AG08396 (cell line): Measurements from ENCODE around the gene PUDP.
"Not testable (repeated sequence)": the region's sequence is repeated elsewhere in the genome, so short reads cannot be mapped to it uniquely, and the experiment has no call there.

Experiments used
- DNase-seq: peaks from one replicate; pipeline ENCODE4 v3.0.0; 2012; ENCODE audit warnings: low spot score, mixed read lengths

PUDP gene

DNA sequence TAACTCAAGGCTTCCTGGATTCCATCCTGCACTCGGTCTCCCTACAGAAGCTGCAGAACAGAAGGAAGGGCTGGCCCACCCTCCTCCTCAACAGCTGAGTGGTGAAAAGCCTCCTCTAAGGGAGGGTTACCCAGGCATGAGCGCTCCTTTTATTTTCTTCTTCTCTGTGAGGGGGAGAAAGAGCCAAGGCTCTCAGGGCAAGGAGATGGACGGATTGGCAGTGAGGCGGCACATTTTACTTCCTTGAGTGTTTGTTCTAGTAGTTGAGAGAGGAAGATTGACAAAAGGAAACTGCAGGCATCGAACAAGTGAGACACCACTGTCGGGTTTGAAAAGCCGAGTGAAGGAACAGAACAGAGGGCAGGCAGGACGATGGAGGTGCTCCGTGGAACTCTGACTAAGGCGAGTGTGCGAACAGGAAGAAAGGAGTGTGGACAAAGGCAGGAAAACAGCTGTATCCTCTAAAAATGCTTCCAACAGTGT, 38.9 kb downstream of the PUDP start:
- DNase-seq: no peak

DNA sequence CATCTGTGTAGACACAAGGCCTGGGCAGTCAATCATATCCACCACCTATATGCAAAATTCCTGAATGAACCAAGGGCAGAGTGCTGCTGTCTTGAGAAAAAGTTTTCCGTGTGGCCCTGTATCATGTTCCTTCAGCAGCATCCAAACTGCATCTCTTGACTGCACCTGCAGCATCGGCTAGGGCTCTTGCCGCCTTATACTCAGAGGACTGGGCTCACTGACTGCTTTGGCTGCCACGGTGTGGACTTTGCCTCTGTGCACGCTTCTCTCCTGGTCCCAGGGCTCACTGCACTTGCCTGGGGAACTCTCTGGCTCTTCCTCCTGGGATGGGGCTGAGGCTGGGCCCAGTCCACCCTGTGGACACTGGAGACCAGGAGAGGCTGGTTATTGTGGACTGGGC, 39.9 kb downstream of the PUDP start:
- no peak for DNase-seq

DNA sequence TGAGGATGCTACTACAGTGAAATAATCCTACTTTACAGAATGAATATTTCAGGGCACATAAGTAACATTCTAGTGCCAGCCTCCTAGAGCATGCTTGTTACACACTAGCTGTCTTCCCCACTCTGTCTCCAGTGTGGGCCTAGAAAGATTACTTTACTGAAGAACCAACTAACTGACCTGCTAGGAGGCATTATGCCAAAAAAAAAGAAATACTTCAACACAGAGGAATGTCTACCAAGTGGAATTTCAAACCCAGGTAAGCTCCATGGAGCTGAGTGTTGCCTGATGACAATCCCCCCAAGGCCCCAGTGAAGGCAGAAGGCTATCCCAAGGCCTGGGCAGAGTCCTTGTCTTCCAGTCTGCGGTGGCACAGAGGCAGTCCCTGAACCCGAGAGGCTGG, 41.3 kb downstream of the PUDP start:
- no peak for DNase-seq

DNA sequence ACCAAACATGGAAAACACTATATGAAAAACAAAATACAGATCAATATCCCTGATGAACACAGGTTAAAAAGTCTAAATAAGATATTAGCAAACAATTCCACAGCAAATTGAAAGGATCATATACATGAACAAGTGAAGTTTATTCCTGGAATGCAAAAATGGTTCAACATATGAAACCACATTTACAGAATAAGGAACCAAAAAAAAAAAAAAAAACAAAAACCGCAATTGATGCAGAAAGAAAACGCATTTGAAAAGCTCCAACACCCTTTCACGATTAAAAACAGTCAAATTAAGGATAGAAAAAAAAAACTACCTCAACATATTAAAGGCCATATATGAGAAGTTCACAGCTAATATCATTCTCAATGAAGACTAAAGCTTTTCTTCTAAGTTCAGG, 45.8 kb downstream of the PUDP start:
- DNase-seq: no peak

DNA sequence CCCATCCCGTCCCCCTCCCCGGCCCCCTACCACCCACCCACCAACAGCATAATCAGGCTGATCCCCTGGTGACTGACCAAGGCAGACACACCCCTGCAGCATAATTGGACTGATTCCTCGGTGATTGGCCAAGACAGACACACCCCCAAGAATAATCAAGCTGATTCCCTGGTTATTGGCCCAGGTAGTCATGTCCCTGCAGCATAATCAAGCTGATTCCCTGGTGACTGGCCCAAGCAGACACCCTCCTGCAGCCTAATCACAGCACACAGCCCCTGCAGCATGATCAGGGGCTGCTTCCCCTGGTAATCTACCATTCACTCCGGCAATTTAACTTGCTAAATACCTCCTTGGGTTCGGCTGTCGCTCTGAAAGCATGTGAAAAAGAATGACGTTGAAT, 47.9 kb downstream of the PUDP start:
- DNase-seq: no peak

DNA sequence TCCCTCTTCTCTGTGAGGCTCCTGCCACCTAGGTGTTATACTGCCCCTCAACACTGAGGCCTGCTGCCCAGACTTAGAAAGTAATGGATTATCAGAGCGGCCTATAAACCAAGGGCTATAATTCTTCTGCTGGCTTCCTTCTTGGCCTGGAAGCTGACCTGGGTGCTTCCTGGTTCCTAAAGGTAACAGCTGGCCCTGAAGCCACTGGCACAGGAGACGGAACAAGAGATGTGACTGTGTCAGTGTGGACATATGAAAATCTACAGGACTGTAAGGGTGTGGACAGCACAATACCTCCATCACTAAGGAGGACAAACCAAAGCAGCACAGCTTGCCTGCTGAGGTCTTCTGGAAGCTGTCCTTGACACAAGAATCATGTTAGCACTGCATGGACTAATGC, 52.3 kb downstream of the PUDP start:
- not testable (repeated sequence) for DNase-seq

DNA sequence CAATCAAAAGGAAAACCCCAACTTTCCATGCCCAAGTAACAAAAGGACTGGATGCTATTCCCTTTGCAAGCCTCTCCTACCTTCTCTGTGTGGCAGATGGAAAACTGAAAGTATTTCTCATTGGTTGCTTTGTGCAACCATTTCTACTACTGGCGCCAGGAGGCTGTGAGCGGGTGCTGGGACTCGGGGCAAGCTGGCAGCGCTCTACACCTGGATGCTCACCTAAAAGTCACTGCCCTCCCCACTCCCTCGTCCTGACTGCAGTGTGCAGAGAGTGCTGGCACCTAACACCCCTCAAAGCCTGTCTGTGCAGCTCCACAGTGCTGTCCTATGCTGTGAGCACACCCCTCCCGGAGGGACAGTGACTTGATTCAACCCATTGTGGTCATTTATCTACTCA, 54.6 kb downstream of the PUDP start:
- no peak for DNase-seq

DNA sequence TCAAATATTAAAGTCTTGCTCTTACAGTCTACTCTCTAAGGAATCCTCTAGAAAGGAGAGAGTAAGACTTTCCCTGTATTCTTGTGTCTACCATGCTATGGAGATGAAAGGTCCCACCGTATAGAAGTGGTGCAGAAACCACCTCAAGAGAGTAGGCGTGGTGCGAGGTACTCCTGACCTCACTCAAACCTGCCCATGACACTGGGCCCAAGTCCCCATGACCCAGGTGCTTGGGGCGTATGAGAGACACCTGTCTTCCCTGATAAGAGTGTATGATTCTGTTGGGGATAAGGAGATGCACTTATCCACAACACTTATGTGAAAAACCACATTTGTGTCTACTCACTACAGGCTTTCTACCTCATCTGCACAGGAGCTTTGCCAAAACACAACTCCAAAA, 55.4 kb downstream of the PUDP start:
- no peak for DNase-seq

DNA sequence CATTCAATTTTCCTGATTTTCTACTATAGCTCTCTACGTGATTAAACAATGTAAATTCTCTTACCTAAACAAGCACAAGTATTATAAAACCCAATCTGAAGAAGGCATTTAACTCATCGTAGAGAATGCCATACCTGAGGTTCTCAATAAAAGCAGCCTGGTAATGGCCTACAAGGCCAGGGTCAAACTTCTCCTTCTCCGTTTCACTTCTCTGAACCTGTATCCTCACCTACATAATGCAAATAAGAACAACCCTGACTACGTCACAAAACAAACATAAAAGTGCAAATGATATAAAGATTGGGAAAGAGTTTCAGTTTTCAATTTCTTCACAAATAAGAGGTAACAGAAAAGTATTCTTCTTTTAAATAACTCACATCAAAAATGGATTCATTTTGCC, 56.0 kb downstream of the PUDP start:
- DNase-seq: no peak

DNA sequence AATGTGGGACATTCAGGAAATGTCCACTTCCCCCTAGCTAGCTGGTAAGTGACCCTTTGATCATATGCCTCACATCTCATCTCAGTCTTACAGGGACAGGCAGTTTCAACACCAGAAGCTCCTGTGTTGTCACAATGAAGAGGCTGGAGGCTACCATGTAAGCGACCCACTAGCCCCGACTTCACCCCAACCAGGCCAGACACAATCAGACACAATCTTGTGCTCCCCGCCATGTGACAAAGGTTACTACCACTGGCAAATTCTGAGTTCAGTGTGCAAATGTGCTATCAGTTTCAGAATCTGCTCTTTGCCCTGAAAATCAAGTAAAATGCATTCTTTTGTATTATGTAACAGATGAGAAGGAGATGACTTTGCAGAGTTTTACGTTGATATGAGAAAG, 57.3 kb downstream of the PUDP start:
- DNase-seq: no peak

DNA sequence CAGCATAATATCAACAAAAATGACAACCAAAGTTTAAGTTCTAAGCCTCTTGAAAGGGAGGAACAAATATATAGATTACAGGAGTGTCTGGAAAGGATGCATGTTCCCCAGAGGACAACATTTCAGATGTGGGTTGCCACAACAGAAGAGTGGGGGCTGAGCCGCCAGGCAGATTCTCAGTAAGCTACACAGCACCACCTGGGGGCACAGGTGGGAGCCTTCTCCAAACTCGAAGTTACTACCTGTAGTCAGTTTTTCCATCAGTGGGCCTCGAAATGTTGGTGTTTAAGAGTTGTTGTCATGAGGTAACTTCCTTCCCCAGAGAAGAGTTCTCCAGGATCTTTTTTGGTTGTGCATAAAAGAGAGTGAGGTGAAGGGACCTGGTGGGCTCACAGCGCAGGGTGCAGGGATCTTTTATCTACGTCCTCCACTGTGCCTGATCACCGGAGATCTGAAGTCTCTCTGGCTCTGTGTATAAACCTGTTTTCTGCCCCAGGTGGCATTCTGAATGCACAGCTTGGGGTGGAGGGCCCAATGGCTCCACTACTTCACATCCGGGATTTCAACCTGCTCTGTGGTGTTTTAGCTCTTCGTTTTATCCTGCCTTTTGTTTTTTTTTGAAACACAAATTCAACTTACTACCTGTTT, 58.9 kb downstream of the PUDP start:
- no peak for DNase-seq

DNA sequence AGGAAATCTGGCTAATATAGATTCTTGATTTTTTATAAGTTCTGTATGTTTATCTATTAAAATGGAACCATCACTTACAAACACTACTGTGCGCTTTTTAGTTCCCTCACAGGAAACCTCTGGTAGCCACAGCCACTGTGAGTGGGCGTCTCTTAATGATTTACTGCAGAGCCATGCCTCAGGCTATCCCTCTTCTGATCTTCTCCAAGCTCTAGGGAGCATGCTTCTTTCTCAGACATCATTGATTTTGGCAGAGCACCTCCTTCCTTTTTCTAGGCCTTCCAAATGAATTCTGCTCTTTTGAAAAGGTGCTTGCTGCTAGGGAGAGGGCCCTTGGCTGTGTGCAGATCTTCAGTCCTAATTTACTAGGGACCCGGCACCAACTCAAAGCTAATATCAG, 61.6 kb downstream of the PUDP start:
- no peak for DNase-seq

DNA sequence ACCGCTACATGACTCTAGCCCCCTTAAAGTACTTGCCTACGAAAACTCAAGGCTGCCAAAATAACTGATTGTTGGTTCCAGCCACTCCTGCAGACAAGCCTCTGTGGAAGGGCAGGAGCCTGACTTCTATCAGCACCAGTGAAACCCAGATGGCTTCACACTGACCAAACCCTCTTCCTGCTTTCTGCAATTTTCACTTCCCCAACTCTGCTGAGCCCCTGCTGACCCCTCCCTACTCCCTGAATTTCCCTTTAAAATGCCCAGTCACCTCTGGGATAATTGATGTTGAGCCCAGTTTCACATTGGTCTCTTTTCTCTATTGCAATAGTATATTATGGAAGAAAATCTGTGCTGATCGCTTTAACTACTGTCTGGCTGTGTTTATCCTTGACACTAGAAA, 62.1 kb downstream of the PUDP start:
- no peak for DNase-seq

DNA sequence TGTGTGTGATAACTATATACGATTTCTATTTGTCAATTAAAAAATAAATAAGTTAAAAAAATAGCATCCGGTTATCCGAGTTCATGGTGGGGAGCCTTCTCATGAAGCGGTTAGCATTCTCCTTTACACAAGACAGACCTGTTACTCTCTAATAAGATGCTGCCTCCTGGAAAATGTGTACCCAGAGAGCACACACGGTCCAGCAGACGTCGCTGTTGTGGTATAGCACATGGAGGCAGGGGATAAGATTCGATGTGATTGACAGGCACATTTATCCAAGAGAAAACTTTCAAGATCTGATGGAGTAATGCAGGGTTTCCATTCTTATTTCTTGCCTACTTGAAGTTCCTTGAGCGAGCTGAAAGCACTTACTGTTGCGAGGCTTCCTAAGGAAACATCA, 63.1 kb downstream of the PUDP start:
- no peak for DNase-seq

DNA sequence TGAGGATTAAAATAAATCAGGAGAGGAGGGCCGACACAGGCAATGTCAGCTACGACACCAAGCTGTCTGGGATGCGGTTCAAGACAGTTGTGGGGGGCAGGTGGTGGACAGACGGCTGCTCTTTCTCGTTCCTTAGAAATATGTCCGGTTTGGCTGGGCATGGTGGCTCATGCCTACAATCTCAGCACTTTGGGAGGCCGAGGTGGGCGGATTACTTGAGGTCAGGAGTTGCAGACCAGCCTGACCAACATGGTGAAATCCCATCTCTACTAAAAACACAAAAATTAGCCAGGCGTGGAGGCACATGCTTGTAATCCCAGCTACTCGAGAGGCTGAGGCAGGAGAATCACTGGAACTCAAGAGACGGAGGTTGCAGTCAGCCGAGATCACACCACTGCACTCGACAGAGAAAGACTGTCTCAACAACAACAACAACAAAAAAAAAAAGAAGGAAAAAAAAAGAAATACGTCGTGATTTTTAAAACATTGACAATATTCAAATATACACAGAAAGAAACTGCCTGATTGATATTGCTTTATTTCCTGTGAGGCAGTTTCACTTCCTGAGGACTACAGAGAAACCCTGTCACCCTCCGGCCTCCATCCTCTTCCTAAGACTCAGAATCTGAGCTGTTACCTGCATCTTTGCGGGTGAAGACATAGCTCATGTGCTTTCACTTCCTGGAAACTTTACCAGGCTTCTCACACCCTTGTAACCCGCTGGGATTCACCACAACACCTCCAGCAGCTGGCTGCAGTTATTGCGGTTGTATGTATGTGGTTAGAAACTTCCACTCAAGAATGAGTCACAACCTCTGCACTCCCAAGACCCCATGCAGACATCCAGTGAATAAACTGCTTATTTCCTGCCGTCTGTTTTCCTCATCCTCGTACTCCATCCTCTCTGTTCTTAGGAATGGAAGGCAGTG, 64.2 kb downstream of the PUDP start:
- peak; percentile 75 for DNase-seq

DNA sequence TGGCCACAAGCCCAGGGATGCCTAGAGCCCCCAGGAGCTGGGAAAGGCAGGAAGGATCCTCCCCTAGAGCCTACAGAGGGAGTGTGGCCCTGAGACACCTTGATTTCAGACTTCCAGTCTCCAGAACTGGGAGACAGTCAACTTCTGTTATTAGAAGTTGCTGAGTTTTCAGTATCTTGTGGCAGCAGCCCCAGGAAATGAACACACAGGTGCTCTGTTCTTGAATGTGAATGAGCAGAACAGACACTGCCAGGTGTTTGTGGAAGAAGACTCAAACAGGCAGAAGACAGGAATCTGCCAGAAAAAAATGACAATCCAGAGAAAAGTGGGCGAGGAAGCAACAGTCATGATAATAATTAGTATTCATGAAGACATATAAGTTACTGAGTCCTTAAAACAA, 64.9 kb downstream of the PUDP start:
- no peak for DNase-seq

DNA sequence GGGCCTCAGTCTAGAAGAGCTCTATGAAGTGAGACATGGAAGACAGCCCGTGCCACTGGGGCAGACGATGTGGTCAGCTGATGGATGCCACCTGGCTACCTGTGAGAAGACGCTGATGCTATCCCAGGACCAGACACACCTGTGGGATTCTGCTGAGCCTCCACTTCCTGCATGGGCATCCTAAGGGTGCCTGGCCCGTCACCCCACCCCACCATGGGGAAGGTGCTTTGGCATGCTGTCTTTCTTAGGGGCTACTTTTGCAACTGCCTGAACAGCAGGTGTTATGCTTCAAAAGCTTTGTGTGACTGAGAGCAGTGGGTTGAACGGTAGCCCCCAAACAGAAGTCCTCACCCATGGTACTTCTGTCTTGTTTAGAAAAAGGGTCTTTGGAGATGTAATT, 65.4 kb downstream of the PUDP start:
- DNase-seq: no peak

DNA sequence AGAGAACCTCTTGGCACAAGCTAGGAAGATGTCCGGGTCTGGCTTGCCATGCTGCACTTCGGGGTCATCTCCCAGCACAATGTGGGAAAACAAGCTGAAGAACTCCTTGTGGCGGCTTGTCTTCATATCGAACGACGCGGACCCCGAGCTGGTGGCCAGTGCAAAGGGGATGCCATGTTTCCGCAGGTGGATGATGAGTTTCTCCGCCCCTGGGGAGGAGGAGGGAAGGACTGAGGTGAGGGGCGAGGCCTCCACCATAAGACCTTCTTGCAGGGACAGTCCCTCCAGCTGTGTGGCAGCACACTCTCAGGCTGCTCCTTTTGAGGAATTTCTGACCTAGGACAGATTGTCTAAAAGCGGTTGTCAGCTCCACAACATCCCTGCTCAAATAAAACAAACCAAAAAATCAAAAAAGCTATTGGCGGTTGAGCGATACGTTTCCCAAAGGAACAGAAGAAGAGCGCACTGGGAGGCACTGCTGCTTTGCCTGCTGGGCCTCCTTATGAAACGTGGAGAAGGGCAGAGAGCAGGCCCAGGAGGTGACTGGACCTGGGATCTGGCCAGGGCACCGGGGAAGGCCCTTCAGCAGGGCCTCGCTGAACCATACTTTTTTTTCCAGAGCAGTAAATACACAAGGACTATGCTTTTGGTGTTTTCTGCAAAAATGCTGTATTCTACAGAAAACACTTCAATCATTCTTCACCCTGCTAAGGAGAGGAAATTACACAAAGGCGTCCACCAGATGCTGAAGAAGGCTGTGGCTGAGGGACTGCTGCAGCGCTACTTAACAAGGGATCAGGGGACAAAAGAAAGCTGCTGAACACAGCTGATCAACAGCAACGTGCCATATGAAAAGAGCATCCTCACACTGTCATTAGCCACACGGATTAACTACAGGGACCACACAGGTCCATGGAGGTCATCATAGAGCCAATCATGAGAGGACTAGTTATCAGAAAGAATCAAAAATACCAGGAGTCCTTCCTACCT, 70.4 kb downstream of the PUDP start:
- DNase-seq: no peak

DNA sequence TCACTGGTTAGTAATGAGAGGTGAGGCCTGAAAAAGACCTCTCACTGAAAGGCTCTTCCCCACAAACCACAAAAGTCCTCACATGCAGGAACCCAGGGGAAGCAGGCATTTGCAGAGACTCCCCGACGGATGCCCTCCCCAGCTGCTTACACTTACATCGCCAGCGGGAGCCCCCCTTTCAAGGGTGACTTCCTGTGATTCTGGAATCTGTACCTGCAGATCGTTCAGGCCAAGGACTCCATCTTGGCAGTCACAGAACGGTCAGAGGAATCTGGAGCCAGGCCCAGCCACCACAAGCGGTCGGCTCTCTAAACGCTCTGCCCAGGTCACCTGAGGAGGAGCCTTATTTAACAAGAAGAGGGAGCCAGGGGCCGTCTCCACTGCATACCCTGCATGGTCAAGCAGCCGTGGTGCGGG, 71.7 kb downstream of the PUDP start:
- no peak for DNase-seq

DNA sequence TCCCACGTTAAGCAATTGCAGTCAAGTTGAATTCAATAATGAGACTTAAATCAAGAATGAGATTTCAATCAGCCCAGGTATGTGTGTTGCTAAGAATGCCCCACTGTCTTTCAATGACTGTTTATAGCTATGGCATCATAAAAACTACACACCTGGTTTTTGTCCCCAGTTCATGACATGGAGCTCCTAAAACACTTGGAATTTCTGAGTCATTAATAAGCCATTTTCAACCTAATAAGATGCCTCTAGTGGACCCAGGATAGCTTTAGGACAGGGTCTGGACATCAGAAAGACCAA, 73.1 kb downstream of the PUDP start:
- no peak for DNase-seq

DNA sequence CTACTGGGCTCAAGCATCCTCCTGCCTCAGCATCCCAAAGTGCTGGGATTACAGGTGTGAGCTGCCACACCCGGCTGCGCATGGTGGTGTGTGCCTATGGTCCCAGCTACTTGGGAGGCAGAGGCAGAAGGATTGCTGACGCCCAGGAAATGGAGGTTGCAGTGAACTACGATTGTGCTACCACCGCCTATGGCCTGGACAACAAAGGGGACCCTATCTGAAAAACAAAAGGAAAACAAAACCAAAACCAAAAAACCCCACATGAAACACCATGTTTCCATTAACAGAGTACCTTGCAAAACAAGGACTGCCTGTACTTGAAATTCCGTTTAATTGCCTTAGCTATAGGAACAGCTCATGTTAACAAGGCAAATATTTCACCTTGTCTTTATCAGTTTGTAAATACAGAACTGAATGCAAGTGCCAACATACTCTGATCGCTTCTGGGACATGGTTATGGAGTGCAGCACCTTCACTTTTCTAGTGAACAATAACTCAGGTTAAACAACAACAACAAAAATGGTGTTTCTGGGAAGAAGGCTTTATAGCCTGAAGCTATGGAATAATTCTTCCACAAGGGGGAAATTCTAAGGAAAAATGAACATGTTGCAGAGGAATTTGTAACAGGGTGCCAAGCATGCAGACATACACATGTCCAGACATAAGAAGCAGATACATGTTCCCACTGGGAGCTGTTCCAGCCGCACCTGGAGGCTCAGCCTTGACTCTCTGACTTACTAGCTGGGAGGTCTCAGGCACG, 73.6 kb downstream of the PUDP start:
- peak; percentile 6 for DNase-seq

DNA sequence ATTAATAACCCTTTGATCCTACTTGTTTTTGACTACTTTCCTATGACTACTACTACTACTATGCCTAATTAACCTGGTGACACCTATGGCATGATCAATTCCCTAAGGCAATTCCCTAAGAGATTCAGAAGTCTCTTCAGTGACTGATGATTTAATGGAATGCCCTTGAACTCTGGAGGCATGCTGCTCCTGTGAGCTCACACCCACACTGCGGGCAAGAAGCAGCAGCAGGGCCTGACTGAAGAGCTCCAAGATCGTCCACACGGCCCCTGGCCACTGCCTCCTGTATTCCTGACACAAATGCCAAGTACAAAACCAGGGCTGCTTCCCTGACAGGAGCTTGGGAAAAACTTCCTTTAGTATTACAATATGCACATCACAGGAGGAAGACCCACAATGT, 74.6 kb downstream of the PUDP start:
- DNase-seq: no peak
